ENCODE results near the gene VPS41.
A peak's percentile ranks its signal among the peaks of the same experiment; 100 is the strongest.

Gene VPS41

DNA sequence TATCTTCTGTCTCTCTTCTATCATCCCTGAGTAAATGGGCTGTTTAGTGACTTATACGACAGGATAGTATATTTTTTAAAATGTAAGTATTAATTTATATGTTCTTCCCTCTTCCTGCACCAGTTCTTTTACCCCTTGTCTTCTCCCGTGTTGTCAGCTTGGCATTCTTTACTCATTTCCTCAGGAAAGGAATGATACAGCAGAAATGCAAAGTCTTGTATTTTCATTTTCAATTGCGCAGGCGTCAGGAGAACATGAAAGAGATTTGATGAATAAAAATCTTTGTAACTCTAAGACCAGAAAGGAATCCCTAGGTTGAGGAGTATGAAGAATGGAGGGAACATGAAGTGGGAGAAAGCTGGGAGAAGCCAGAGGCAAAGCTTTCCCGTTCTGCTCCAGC is 18.8 kb upstream of the VPS41 start:
- TF ChIP-seq MYC (IDR thresholded peaks at IDR 0.05; ENCODE audit: low read depth, low read length) (no peak), POLR2A (IDR thresholded peaks at IDR 0.05; ENCODE audit: extremely low read depth, insufficient read length) (no peak), MAX (IDR thresholded peaks at IDR 0.05; ENCODE audit: low read depth, low read length) (no peak)
- TF ChIP-seq, protein P1, sequence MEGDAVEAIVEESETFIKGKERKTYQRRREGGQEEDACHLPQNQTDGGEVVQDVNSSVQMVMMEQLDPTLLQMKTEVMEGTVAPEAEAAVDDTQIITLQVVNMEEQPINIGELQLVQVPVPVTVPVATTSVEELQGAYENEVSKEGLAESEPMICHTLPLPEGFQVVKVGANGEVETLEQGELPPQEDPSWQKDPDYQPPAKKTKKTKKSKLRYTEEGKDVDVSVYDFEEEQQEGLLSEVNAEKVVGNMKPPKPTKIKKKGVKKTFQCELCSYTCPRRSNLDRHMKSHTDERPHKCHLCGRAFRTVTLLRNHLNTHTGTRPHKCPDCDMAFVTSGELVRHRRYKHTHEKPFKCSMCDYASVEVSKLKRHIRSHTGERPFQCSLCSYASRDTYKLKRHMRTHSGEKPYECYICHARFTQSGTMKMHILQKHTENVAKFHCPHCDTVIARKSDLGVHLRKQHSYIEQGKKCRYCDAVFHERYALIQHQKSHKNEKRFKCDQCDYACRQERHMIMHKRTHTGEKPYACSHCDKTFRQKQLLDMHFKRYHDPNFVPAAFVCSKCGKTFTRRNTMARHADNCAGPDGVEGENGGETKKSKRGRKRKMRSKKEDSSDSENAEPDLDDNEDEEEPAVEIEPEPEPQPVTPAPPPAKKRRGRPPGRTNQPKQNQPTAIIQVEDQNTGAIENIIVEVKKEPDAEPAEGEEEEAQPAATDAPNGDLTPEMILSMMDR (IDR thresholded peaks at IDR 0.05; ENCODE audit: low read depth, low read length) = no peak
- no peak overlapping the region for H3K4me3 ChIP-seq (ENCODE audit: low read depth, low read length)
- DNase-seq (ENCODE audit: low read depth) = no peak

- DNase-seq (ENCODE audit: low read depth) = no peak
- no peak overlapping the region for H3K4me3 ChIP-seq (ENCODE audit: low read depth, low read length)
- TF ChIP-seq MYC (IDR thresholded peaks at IDR 0.05; ENCODE audit: low read depth, low read length) (no peak), MAX (IDR thresholded peaks at IDR 0.05; ENCODE audit: low read depth, low read length) (no peak), POLR2A (IDR thresholded peaks at IDR 0.05; ENCODE audit: extremely low read depth, insufficient read length) (no peak)
- TF ChIP-seq, protein P1 (IDR thresholded peaks at IDR 0.05; ENCODE audit: low read depth, low read length) = no peak
Measured at GRCh38 chr7:38920731-38921130, 11.7 kb upstream of the VPS41 start.

- no peak for DNase-seq (ENCODE audit: low read depth)
- TF ChIP-seq POLR2A (IDR thresholded peaks at IDR 0.05; ENCODE audit: extremely low read depth, insufficient read length) (no peak), MYC (IDR thresholded peaks at IDR 0.05; ENCODE audit: low read depth, low read length) (no peak), MAX (IDR thresholded peaks at IDR 0.05; ENCODE audit: low read depth, low read length) (no peak)
- TF ChIP-seq, protein P1 (IDR thresholded peaks at IDR 0.05; ENCODE audit: low read depth, low read length) = no peak
- H3K4me3 ChIP-seq (ENCODE audit: low read depth, low read length) = no peak overlapping the region
Measured at GRCh38 chr7:38916396-38916795, 7.4 kb upstream of the VPS41 start.

DNA sequence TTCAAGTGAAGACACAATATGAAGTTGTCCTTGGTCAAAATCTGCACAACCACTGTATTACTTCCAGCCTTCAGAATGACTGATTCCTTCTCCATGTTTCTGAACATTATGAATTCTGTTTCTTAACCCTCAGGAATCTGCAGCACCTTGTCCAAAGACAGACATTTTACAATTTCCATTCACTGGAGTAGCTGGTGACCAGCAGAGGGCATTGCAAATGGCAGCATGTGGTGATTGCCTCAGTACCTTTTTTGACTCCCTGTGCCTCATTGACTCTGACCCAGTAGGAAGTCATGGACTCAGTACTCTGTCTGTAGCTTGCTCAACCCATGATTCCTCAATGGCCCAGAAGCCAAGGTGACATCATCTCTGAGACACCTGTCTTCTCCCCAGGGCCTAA is 879 bp upstream of the VPS41 start:
- peak; percentile 12 for DNase-seq (ENCODE audit: low read depth)
- H3K4me3 ChIP-seq (ENCODE audit: low read depth, low read length) = no peak overlapping the region
- no peak for TF ChIP-seq POLR2A (IDR thresholded peaks at IDR 0.05; ENCODE audit: extremely low read depth, insufficient read length)
- no peak for TF ChIP-seq MYC (IDR thresholded peaks at IDR 0.05; ENCODE audit: low read depth, low read length)
- no peak for TF ChIP-seq MAX (IDR thresholded peaks at IDR 0.05; ENCODE audit: low read depth, low read length)
- TF ChIP-seq, protein P1 (IDR thresholded peaks at IDR 0.05; ENCODE audit: low read depth, low read length) = peak; percentile 22

DNA sequence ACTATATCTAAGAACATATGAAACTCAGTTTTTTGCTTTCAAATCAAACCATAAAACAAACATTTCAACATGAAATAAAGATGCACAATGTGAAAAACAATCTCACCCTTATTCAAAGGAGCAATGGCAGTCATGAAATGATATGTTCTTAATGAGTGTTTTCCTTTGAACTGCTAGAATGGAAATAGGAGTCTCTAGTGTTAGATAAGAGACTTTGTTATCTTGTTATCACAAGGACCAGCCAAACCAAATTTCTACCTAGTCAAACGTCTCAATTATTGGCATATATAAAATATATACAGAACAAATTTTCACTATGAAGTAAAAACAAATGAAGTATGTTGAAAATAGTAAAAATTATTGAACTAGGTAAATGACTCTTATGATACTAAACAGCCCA is 1.2 kb downstream of the VPS41 start:
- TF ChIP-seq MYC (IDR thresholded peaks at IDR 0.05; ENCODE audit: low read depth, low read length) (no peak), POLR2A (IDR thresholded peaks at IDR 0.05; ENCODE audit: extremely low read depth, insufficient read length) (no peak), MAX (IDR thresholded peaks at IDR 0.05; ENCODE audit: low read depth, low read length) (no peak)
- TF ChIP-seq, protein P1 (IDR thresholded peaks at IDR 0.05; ENCODE audit: low read depth, low read length) = no peak
- no peak for DNase-seq (ENCODE audit: low read depth)
- peak overlapping the region; percentile 93 for H3K4me3 ChIP-seq (ENCODE audit: low read depth, low read length)

GRCh38 chr7:38907066-38907465 is 1.9 kb downstream of the VPS41 start:
- peak; percentile 38 for DNase-seq (ENCODE audit: low read depth)
- TF ChIP-seq MYC (IDR thresholded peaks at IDR 0.05; ENCODE audit: low read depth, low read length) = no peak
- no peak for TF ChIP-seq POLR2A (IDR thresholded peaks at IDR 0.05; ENCODE audit: extremely low read depth, insufficient read length)
- TF ChIP-seq, protein P1 (IDR thresholded peaks at IDR 0.05; ENCODE audit: low read depth, low read length) = no peak
- TF ChIP-seq MAX (IDR thresholded peaks at IDR 0.05; ENCODE audit: low read depth, low read length) = no peak
- no peak overlapping the region for H3K4me3 ChIP-seq (ENCODE audit: low read depth, low read length)

Measured in NB4 (cell line).